ENCODE data around the gene SNF8.

Gene SNF8

DNA sequence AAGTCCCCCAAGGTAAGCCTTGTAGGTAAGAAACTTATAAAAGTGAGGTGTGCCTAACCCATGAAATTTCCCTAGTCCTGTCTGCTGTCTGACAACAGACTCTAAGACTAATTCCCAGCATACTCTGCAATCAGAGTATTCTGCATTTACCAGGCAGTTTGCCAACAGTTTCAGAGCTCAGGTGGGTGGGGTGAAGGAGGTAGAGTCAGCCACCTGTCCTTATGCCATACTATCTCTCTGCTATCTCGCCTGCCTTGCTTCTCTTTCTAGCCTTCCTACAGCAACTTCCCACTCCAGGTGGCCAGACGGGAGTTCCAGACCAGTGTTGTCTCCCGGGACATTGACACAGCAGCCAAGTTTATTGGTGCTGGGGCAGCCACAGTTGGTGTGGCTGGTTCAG, 49.8 kb downstream of the SNF8 start:
- Histone ChIP-seq H3K9me3 (ENCODE audit: low read length) (no peaks in the 10 kb centered on the region), H3K4me3 (ENCODE audit: low read length) (no peak overlapping the region), H3K4me1 (ENCODE audit: insufficient read depth, low read length) (peaks cover 7% of the 10 kb centered on the region), H3K27me3 (ENCODE audit: insufficient read depth, low read length) (no peaks in the 10 kb centered on the region), H3K36me3 (ENCODE audit: insufficient read depth, low read length) (peaks cover 23% of the 10 kb centered on the region), H2AFZ (ENCODE audit: low read depth, low read length) (no peak overlapping the region)

GRCh38 chr17:48893646-48894508, 50.8 kb downstream of the SNF8 start:
- Histone ChIP-seq H3K9me3 (ENCODE audit: low read length) (no peaks in the 10 kb centered on the region), H2AFZ (ENCODE audit: low read depth, low read length) (no peak overlapping the region), H3K4me3 (ENCODE audit: low read length) (peak overlapping the region; percentile 77), H3K27me3 (ENCODE audit: insufficient read depth, low read length) (no peaks in the 10 kb centered on the region), H3K4me1 (ENCODE audit: insufficient read depth, low read length) (peaks cover 7% of the 10 kb centered on the region), H3K36me3 (ENCODE audit: insufficient read depth, low read length) (peaks cover 23% of the 10 kb centered on the region)

DNA sequence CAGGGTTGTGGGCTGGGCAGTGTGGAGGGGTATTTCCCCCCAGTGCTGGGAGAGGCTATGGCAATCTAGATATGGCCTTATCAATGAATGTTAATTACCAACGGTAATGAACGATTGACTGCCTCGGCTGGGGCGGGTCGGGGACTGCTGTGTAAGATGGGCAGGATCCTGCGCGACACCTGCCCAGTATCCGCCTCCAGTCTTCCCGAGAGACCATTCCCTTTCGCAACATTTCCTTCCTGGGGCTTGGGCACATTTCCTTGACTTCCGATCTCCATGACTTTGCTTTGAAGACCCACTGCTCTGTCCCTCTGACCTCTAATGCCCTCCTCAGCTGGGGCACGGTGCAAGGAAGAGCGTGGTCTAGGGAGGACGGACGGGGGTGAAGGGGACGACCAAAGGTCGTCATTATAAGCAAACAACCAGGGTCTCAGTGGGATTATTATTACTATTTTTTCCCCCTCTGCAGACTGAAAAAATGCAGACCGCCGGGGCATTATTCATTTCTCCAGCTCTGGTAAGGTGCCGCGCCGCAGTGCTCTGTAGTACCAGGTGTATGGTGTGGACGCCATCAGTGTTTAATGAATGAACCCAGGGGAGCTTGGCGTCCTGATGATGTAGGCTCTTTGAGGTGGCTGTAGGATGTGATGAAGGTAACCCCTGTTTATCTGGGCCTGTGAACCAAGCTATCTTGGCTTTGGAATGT, 51.5 kb downstream of the SNF8 start:
- no peaks in the 10 kb centered on the region for H3K27me3 ChIP-seq (ENCODE audit: insufficient read depth, low read length)
- H3K9me3 ChIP-seq (ENCODE audit: low read length), result no peaks in the 10 kb centered on the region
- H3K4me1 ChIP-seq (ENCODE audit: insufficient read depth, low read length), result peaks cover 7% of the 10 kb centered on the region
- peak overlapping the region; percentile 31 for H2AFZ ChIP-seq (ENCODE audit: low read depth, low read length)
- peak overlapping the region; percentile 77 for H3K4me3 ChIP-seq (ENCODE audit: low read length)
- peaks cover 19% of the 10 kb centered on the region for H3K36me3 ChIP-seq (ENCODE audit: insufficient read depth, low read length)

GRCh38 chr17:48890086-48890485, 54.6 kb downstream of the SNF8 start:
- H3K27me3 ChIP-seq (ENCODE audit: insufficient read depth, low read length), result no peaks in the 10 kb centered on the region
- no peaks in the 10 kb centered on the region for H3K9me3 ChIP-seq (ENCODE audit: low read length)
- H3K4me1 ChIP-seq (ENCODE audit: insufficient read depth, low read length), result peaks cover 7% of the 10 kb centered on the region
- H2AFZ ChIP-seq (ENCODE audit: low read depth, low read length), result no peak overlapping the region
- H3K36me3 ChIP-seq (ENCODE audit: insufficient read depth, low read length), result peaks cover 5% of the 10 kb centered on the region
- no peak overlapping the region for H3K4me3 ChIP-seq (ENCODE audit: low read length)

GRCh38 chr17:48883171-48883570, 61.5 kb downstream of the SNF8 start:
- H3K9me3 ChIP-seq (ENCODE audit: low read length), result no peaks in the 10 kb centered on the region
- H3K4me1 ChIP-seq (ENCODE audit: insufficient read depth, low read length), result no peaks in the 10 kb centered on the region
- H3K27me3 ChIP-seq (ENCODE audit: insufficient read depth, low read length), result peaks cover 9% of the 10 kb centered on the region
- no peaks in the 10 kb centered on the region for H3K36me3 ChIP-seq (ENCODE audit: insufficient read depth, low read length)
- no peak overlapping the region for H3K4me3 ChIP-seq (ENCODE audit: low read length)
- no peak overlapping the region for H2AFZ ChIP-seq (ENCODE audit: low read depth, low read length)

DNA sequence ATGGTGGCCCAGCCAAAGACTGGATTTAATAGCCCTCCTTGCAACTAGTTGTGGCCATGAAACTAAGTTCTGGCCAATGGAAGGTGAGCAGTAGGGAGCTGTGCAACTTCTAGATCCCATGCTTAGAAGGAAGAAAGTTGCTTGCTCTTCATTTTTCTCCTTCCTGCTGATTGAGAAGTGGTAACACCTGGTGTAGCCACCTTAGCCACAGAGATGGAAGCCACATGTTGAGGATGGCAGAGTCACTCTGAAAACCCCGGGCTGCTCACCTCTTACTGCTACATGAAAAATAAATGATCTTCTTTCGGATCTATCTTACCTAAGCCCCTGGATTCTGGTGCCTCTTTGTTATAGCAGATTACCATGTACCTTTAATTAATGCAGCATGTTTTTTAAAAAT, 62.4 kb downstream of the SNF8 start:
- H3K27me3 ChIP-seq (ENCODE audit: insufficient read depth, low read length), result peaks cover 9% of the 10 kb centered on the region
- H3K4me3 ChIP-seq (ENCODE audit: low read length), result no peak overlapping the region
- no peak overlapping the region for H2AFZ ChIP-seq (ENCODE audit: low read depth, low read length)
- no peaks in the 10 kb centered on the region for H3K4me1 ChIP-seq (ENCODE audit: insufficient read depth, low read length)
- H3K9me3 ChIP-seq (ENCODE audit: low read length), result no peaks in the 10 kb centered on the region
- no peaks in the 10 kb centered on the region for H3K36me3 ChIP-seq (ENCODE audit: insufficient read depth, low read length)

All from neuron (in vitro differentiated cells).